ENCODE results near the gene TRIM25. TPM values are rescaled to one million over a fixed set of nuclear protein-coding genes. Genes with fewer than 3 reads are reported as not detected.

TRIM25 gene
- total and polyA plus RNA-seq, 2 of the 8 experiments (the other 6 are each of a cell fraction or from before 2014, with no cell fraction given) = 16.6 to 38.9 TPM

GRCh38 chr17:56893503-56893902 lies 20.3 kb downstream of the TRIM25 start:
- no peak overlapping the region for H2BK20ac ChIP-seq (ENCODE audit: low read length)
- WGBS, 2 experiments (ENCODE audit: extremely low coverage in 1 of 2, insufficient coverage in 1 of 2, insufficient read length in 1 of 2, insufficient replicate concordance in 2 of 2, low coverage in 1 of 2, low lambda C conversion rate in 2 of 2, missing lambda C conversion rate in 1 of 2) = 88% methylated on average over 7 of the region's 7 CpGs; no CpG with 5 or more reads in 1 of the 2 experiments
- H4K91ac ChIP-seq (replicated peaks; ENCODE audit: insufficient read length, low read length) = no peak overlapping the region
- no peaks in the 10 kb centered on the region; a peak in 1 of 7 replicates for H3K27me3 ChIP-seq (replicated peaks in 1 of 4; ENCODE audit: control insufficient read depth in 3 of 4, extremely low read depth in 1 of 4, insufficient read depth in 3 of 4, low read length in 3 of 4)
- ChIA-PET POLR2A (ENCODE audit: partially characterized antibody) (interaction anchor here (1.3 to 3.0 kb wide), 2 partner anchors 9 to 20 kb away, joined by 4 to 8 read pairs; partner anchors contain the start of gene TRIM25), CTCF (ENCODE audit: partially characterized antibody) (interaction anchor here (0.7 to 5.9 kb wide), 14 partner anchors 8 to 74 kb away, joined by 3 to 55 read pairs (median 6); partner anchors contain the start of genes DGKE and TRIM25)
- no peak overlapping the region for H2AK5ac ChIP-seq (ENCODE audit: low read depth, low read length)
- H3K79me2 ChIP-seq (ENCODE audit: control insufficient read depth in 1 of 2, insufficient read depth in 2 of 2, low read length in 2 of 2) = no peaks in the 10 kb centered on the region
- H4K5ac ChIP-seq (ENCODE audit: insufficient read length, low read depth, low read length) = no peak overlapping the region
- peaks cover 6% of the 10 kb centered on the region; the same call in 1 of the 2 replicates for H3K23me2 ChIP-seq (ENCODE audit: low read depth, low read length)
- no peak overlapping the region for H3K27ac ChIP-seq (ENCODE audit: low read depth, low read length)
- H3K14ac ChIP-seq (ENCODE audit: insufficient read length) = no peak overlapping the region
- H2BK12ac ChIP-seq (ENCODE audit: low read depth, low read length) = no peak overlapping the region
- FAIRE-seq (no peak), DNase-seq (ENCODE audit: low read depth in 1 of 2, low spot score in 2 of 2) (no peak)
- H3K4me2 ChIP-seq (ENCODE audit: insufficient read depth in 1 of 2, low read depth in 2 of 2, low read length in 2 of 2) = no peak overlapping the region
- H3K23ac ChIP-seq (ENCODE audit: insufficient read length) = no peak overlapping the region
- H2AFZ ChIP-seq (ENCODE audit: low read length) = no peak overlapping the region
- H3K9ac ChIP-seq (replicated peaks in 1 of 4; ENCODE audit: extremely low read depth in 1 of 4, low read depth in 3 of 4, low read length in 3 of 4) = no peak overlapping the region
- H4K8ac ChIP-seq (ENCODE audit: extremely low read depth, insufficient read depth, low read length) = no peak overlapping the region; the same call in 1 of the 2 replicates
- no peak overlapping the region for H3K18ac ChIP-seq (ENCODE audit: extremely low read depth, low read length)
- no peak overlapping the region for H2BK5ac ChIP-seq (ENCODE audit: low read depth, low read length)
- H3K9me3 ChIP-seq (ENCODE audit: insufficient read depth in 2 of 2, low read depth in 1 of 2, low read length in 1 of 2) = peaks cover under 1 to 3% of the 10 kb centered on the region in 2 experiments; a peak in 2 of 4 replicates
- H3K4me1 ChIP-seq (replicated peaks in 1 of 4; ENCODE audit: control insufficient read depth in 3 of 4, insufficient read depth in 4 of 4, low read length in 3 of 4) = peaks cover 0 to 4% (median 1%) of the 10 kb centered on the region in 4 experiments; a peak in 3 of 7 replicates
- H3K4ac ChIP-seq (replicated peaks; ENCODE audit: insufficient read length, low read depth, low read length) = no peak overlapping the region
- no peak overlapping the region for H3K4me3 ChIP-seq (ENCODE audit: extremely low read depth in 1 of 4, insufficient read depth in 2 of 4, low read depth in 3 of 4, low read length in 4 of 4)
- H2BK120ac ChIP-seq (replicated peaks; ENCODE audit: low read depth, low read length) = no peak overlapping the region
- H3K56ac ChIP-seq (replicated peaks; ENCODE audit: insufficient read length, low read depth, low read length) = no peak overlapping the region
- H3K79me1 ChIP-seq (ENCODE audit: low read depth, low read length) = no peaks in the 10 kb centered on the region; the same call in 1 of the 2 replicates
- H2BK15ac ChIP-seq (ENCODE audit: low read length) = no peak overlapping the region
- H3K36me3 ChIP-seq (ENCODE audit: control insufficient read depth in 2 of 4, insufficient read depth in 4 of 4, low read length in 3 of 4) = peaks cover 3 to 28% (median 14%) of the 10 kb centered on the region in 4 experiments; a peak in 5 of 8 replicates
- peaks cover 0 to 2% of the 10 kb centered on the region in 2 experiments for H4K20me1 ChIP-seq (replicated peaks in 1 of 2; ENCODE audit: control insufficient read depth in 1 of 2, insufficient read depth in 2 of 2, low read length in 2 of 2)

Data from H1 (cell line).